ENCODE results near the gene SH3RF1. TPM values are rescaled to one million over a fixed set of nuclear protein-coding genes. Genes with fewer than 3 reads are reported as not detected.
"Not testable (repeated sequence)": the region's sequence is repeated elsewhere in the genome, so short reads cannot be mapped to it uniquely, and the experiment has no call there.

The SH3RF1 gene
- total RNA-seq, 3 donors from 2014 or later: 45.3 to 82.3 (median 65.5) TPM

DNA sequence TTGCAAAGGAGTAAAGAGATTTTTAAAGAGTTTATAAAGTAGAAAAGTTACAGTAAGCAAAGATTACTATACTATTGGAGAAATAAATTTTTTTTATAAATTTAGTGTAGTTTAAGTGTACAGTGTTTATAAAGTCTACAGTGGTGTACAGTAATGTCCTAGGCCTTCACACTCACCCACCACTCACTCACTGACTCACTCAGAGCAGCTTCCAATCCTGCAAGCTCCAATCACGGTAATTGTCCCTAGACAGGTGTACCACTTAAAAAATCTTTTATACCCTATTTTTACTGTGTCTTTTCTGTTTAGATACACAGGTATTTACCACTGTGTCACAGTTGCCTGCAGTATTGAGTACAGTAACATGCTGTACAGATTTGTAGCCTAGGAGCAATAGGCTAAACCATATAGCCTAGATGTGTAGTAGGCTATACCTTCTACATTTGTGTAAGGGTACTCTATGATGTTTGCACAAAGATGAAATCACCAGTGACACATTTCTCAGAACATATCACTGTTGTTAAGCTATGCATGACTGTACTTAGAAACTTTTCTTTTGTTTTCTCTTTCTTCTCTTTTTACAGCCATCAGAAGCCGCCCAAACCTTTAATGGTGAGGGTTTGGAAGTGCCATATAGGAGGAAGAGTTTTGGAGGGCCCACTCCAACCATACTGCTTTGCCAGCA lies 11.8 kb upstream of the SH3RF1 start:
- Histone ChIP-seq H3K4me3 (no peak overlapping the region), H3K4me1 (ENCODE audit: low read depth) (no peaks in the 10 kb centered on the region), H3K36me3 (ENCODE audit: low read depth) (no peaks in the 10 kb centered on the region), H3K9me3 (no peaks in the 10 kb centered on the region)
- ATAC-seq: peak; percentile 37
- TF ChIP-seq, protein P1, sequence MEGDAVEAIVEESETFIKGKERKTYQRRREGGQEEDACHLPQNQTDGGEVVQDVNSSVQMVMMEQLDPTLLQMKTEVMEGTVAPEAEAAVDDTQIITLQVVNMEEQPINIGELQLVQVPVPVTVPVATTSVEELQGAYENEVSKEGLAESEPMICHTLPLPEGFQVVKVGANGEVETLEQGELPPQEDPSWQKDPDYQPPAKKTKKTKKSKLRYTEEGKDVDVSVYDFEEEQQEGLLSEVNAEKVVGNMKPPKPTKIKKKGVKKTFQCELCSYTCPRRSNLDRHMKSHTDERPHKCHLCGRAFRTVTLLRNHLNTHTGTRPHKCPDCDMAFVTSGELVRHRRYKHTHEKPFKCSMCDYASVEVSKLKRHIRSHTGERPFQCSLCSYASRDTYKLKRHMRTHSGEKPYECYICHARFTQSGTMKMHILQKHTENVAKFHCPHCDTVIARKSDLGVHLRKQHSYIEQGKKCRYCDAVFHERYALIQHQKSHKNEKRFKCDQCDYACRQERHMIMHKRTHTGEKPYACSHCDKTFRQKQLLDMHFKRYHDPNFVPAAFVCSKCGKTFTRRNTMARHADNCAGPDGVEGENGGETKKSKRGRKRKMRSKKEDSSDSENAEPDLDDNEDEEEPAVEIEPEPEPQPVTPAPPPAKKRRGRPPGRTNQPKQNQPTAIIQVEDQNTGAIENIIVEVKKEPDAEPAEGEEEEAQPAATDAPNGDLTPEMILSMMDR (IDR thresholded peaks at IDR 0.05): no peak
- no peak for DNase-seq
- intact Hi-C loops (cut with DNase I, micrococcal nuclease): no loop called here

- ATAC-seq: no peak
- Histone ChIP-seq H3K4me3 (no peak overlapping the region), H3K4me1 (ENCODE audit: low read depth) (no peaks in the 10 kb centered on the region), H3K9me3 (no peaks in the 10 kb centered on the region), H3K36me3 (ENCODE audit: low read depth) (no peaks in the 10 kb centered on the region)
- TF ChIP-seq, protein P1 (IDR thresholded peaks at IDR 0.05): no peak
- no peak for DNase-seq
- intact Hi-C loops (cut with DNase I, micrococcal nuclease): no loop called here
Observed at GRCh38 chr4:169279108-169279507, 8.4 kb upstream of the SH3RF1 start.

- Histone ChIP-seq H3K9me3 (no peaks in the 10 kb centered on the region), H3K36me3 (ENCODE audit: low read depth) (no peaks in the 10 kb centered on the region), H3K4me1 (ENCODE audit: low read depth) (no peaks in the 10 kb centered on the region), H3K4me3 (no peak overlapping the region)
- ATAC-seq (no peak), DNase-seq (no peak)
- intact Hi-C loops (cut with DNase I, micrococcal nuclease): no loop called here
- TF ChIP-seq, protein P1 (IDR thresholded peaks at IDR 0.05): no peak
Observed at GRCh38 chr4:169278624-169279023, 7.9 kb upstream of the SH3RF1 start.

DNA sequence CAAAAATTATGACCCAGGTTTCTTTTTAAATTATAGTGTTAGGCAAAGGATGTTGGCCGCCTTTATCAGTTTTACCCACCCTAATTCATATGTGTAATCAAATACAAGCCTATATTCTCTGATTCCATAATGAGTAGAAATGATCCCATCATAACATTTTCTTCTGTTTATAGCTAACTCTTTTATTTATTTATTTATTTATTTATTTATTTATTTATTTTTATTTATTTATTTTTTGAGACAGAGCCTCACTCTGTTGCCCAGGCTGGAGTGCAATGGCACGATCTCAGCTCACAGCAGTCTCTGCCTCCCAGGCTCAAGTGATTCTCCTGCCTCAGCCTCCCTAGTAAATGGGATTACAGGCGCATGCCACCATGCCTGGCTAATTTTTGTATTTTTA lies 7.1 kb upstream of the SH3RF1 start:
- intact Hi-C loops (cut with DNase I, micrococcal nuclease); H3K4me1 ChIP-seq (ENCODE audit: low read depth); H3K9me3 ChIP-seq; DNase-seq; ATAC-seq; H3K4me3 ChIP-seq; H3K36me3 ChIP-seq (ENCODE audit: low read depth): not testable (repeated sequence)

DNA sequence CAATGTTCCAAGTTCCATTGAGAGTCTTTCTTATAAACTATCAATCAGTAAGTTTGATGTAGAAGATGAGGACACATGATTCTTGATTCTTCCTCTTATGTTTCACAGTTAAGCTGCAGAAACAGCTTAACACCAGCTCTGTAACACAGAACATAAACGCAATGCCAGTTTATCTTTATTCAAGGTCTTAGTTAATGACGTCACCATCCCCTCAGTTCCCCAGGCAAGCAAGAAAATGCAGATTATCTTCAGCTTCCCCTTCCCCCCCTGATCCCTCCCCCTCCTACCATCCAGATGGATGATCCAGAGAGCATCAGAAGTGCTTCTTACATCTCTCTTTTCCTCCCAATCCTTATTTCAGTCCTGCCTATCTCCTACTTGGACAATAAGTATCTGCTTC lies 4.4 kb upstream of the SH3RF1 start:
- H3K4me3 ChIP-seq: no peak overlapping the region
- DNase-seq (no peak), ATAC-seq (no peak)
- TF ChIP-seq, protein P1 (IDR thresholded peaks at IDR 0.05): no peak
- intact Hi-C loops (cut with DNase I, micrococcal nuclease): no loop called here
- peaks cover 9% of the 10 kb centered on the region for H3K4me1 ChIP-seq (ENCODE audit: low read depth)
- H3K36me3 ChIP-seq (ENCODE audit: low read depth): no peaks in the 10 kb centered on the region
- no peaks in the 10 kb centered on the region for H3K9me3 ChIP-seq

DNA sequence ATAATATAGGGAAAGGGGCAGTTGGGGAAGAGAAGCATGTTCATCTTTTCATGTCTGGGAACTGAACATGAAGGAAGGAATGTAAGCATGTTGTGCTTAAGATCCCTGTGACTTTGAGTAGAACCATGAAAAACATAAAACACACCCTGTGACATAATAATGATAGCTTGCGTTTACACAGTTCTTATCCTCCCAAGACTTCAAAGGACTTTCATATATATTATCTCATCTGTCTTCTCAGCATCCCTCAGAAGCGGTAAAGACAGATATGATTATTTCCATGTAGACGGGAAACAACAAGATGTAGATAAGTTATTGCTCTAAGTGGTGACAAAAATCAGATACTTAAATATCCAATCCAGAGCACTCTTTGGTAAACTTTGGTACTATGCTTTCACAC lies 3.3 kb upstream of the SH3RF1 start:
- Histone ChIP-seq H3K9me3 (no peaks in the 10 kb centered on the region), H3K4me3 (no peak overlapping the region), H3K36me3 (ENCODE audit: low read depth) (peaks cover 4% of the 10 kb centered on the region), H3K4me1 (ENCODE audit: low read depth) (peaks cover 9% of the 10 kb centered on the region)
- no peak for DNase-seq
- intact Hi-C loops (cut with DNase I, micrococcal nuclease): no loop called here
- no peak for ATAC-seq
- TF ChIP-seq, protein P1 (IDR thresholded peaks at IDR 0.05): no peak
